Measurements from ENCODE around the gene S100A8.
"Not testable (repeated sequence)": the region's sequence is repeated elsewhere in the genome, so short reads cannot be mapped to it uniquely, and the experiment has no call there.

The S100A8 gene

DNA sequence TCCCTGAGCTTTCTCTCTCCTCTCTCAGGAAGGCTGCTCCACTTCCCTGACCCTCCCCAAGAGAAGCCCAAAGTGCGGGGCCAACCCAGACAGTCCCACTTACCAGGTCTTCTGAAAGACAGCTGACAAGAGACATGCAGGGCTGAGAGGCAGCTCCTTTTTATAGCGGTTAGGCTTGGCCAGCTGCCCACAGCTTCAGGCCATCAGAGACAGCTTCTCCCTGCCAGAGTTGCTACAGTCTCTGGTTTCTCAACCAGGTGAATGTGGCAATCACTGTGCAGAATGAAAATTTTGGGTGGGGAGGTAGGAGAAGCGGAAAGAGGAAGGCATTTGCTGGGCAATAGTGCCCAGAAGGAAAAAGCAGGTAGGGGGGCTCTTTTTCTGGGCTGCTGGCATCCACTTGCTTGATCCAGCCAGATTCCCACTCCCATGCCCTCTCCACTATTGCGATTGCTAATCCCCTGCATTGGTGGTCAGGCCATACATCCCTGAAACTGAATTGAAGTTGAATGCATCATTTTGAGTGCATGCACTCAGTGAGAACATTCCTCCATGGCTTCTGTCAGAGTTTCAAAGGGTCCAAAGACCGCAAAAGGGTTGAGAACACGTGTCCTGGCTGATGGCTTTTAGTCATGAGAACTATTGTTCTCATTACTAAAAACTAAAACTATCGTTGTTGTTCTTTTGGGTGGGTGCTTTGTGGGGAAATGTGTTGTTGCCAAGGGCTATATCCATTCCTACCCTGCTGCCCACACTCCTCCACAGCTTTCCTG, at the start of gene S100A8:
S100A8 (minus strand) TSS at position 136 of the 773 bp plus-strand sequence. CDS start 538 bp downstream, outside the sequence.
- DNase-seq = no peak

DNA sequence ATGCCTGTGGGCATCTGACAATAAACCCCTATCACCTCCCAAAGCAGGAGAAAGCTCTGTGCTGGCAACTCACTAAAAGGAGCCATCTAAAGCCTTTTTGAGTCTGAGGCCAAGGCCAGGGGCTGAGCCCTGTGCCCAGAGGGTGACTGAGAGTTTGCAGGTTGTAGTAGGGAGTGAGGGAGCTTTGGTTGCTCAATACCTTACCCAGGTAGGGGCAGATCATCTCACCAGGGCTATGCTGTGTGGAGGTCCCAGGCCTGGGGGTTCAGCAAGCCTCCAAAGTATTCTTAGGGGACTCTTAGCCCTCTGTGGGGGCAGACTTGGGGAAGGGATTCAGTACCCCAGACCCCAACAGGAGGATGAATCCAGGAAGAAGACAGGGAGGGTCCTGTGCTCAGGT, 48.4 kb upstream of the S100A8 start:
- DNase-seq = no peak

DNA sequence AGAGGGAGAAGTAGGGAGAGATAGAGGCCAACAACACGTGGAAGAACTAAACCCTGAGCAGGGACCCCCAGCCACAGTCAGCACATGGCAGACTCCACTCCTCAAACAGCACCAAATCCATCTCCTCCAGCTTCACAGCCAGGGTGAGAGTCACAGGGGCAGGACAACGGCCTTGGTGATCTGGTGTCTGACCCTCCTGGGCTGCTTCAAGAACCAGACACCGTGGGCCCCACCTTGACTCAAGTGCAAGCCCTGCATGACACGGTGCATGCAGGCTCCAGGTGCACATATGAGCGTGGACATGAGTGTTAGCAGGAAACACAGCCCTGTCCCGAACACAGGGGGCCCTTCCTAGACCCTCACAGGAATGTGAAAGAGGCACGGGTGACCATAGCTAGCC, 47.7 kb upstream of the S100A8 start:
- DNase-seq = no peak

GRCh38 chr1:153437236-153437635, 46.4 kb upstream of the S100A8 start:
- DNase-seq = no peak

DNA sequence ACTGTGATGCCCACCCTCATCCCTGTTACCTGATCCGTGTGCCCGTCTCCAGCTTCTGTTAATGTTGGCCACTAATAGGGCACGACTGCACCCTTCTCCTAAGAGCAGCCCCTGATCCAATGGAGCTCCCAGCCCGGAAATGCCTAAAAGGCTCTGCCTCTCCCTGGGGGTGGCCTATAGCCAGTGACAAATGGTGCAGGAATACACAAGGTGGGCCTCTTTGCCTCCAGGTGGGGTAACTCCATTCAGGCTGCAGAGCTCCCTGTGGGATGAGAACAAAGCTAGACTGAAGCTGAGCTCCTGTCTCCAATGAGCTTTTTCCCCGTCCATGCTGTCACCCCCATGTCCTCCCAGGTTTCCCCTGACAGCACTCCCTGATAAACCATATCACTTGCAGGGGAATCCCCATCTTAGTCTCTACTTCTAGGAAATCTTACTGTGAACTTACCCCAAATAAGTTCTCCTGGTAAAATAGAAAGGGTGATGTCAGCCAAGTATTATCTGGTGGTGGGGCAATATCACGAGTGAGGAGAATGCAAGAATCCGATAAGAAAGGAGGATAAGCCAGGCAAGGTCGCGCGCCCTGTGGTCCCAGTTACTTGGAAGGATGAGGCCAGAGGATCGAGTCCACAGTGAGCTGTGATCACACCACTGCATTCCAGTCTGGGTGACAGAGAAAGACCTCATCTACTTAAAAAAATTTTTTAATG, 44.0 kb upstream of the S100A8 start:
- DNase-seq = no peak

DNA sequence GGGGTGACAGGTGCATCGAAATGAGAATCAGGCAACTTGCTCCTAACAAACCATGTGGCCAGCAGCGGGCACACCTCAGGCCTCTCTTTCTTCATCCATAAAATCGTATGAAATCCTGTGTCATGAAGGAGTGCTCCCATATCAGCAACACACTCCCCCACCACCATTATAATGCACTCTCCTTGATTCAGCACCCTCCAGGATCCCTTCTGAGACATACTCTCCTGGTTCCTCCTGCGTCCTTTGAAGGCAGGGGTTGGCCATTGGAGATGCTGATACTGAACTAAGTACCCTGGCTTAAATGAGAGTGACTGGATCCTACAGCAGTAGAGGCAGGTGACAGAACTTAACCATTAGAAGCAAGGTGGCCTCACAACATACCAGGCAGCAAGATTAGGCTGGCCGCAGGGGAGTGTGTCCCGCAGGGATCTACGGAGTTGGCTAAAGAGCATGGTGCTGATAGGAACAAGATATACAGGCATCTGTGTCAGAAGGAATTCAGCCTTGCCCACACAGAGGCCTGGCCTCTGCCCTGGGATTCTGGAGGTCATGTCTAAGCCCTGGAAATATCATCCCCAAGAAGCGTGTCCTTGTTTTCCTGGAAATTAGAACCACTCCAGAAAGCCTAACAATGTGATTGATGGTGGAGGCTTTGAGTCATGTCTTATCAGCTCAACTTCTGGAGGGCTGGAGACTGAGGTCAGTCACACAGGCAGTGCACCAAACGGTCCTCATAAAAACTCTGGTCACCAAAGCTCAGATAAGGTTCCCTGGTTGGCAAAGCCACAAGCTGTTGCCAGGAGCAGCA, 42.2 kb upstream of the S100A8 start:
- DNase-seq = no peak

DNA sequence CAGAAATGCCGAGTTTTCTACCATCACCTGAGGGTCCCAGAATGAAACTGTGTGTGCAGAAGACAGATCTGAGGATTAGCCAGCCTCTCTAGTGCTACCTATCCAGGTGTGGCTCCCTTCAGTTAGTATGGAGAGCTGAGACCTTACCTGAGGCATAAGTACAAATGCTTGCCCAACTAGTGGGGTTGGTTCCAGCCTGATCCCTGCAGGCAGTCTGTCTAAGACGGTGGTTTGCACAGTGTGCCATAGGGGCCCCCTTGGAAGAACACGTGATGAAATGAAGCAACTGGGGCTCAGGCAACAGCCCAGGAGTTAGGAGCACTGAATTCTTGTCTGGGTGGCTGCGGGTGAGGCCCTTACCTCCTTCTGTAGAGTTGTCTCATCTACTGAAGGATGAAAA, 41.1 kb upstream of the S100A8 start:
- DNase-seq = no peak

DNA sequence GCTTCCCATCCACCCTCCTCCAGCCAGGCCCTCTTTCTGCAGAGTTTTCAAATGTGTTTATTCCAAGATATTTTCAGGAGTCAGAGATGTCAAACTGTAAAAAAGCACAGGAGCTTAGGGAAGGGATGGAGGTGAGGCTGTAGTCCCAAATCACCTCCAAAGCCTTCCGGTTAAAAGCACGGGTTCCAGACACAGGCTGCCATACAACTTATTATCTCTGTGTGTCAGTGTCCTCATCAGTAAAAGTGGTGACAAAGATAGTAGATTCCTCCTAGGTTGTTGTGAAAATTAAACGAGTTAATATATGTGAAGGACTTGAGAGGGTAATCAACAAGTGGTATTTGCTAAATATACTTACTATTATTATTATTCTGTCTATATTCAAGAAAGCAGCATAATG, 40.6 kb upstream of the S100A8 start:
- no peak for DNase-seq

GRCh38 chr1:153431002-153431401, 40.1 kb upstream of the S100A8 start:
- no peak for DNase-seq

GRCh38 chr1:153430561-153430960, 39.7 kb upstream of the S100A8 start:
- no peak for DNase-seq

DNA sequence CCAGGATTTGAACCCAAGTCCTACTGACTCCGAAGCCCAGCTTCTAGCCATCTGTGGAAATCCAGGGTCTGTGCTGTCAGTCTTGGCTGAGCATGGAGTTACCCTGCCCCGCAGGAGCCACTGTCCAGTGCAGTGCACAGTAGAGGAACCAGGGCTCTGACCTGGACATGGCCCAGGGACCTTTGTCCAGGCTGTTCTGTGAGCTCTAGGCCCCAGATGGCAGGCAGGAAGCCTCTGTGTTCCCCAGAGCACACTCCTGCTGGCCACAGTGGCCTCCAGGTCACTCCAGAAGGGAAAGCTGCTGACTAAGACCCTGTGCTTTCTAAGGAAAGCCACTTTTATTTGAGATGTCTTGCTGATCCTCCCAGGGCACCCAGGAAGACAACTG, 39.3 kb upstream of the S100A8 start:
- no peak for DNase-seq

- DNase-seq = no peak
Measured at GRCh38 chr1:153429266-153430165, 38.6 kb upstream of the S100A8 start.

DNA sequence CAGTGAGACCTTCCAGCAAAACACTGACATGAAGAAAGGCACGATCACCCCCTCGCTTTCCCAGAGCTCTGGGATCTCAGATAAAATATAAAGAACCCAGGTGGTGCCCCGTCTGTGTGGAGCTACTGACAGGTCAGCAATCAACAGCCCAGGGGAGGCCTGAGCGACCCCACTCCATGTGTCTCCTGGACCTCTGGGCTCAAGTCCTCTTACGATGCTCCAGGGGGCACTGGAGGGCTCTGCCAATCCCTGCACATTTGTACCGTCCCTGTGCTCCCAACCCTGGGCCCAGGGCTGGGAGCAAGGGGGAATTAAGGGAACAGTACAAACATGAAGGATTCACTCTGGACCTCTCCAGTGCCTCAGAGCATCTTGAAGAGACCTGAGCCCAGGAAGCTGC, 37.9 kb upstream of the S100A8 start:
- DNase-seq = no peak

GRCh38 chr1:153428073-153428638, 37.3 kb upstream of the S100A8 start:
- no peak for DNase-seq

- no peak for DNase-seq
Measured at GRCh38 chr1:153426809-153427208, 35.9 kb upstream of the S100A8 start.

GRCh38 chr1:153422450-153423068, 31.7 kb upstream of the S100A8 start:
- DNase-seq = peak; percentile 60

DNA sequence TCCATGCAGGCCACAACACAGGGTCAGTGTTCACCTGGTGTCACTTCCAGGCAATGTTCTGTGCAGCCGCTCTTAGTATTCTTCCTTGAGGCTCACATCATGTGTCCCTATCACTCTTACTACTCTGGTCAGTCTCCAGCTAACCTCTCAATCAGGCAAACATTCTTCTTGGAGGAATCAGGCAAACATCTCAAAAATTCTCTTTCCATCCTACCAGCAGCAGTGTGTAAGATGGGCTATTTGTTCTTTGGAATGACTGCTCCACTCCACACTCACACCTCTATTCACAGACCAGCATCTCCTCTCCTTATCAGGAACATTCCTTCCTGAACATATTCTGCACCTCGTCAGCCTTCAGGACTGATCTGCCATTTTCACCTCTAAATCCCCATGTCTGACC, 29.4 kb upstream of the S100A8 start:
- no peak for DNase-seq

DNA sequence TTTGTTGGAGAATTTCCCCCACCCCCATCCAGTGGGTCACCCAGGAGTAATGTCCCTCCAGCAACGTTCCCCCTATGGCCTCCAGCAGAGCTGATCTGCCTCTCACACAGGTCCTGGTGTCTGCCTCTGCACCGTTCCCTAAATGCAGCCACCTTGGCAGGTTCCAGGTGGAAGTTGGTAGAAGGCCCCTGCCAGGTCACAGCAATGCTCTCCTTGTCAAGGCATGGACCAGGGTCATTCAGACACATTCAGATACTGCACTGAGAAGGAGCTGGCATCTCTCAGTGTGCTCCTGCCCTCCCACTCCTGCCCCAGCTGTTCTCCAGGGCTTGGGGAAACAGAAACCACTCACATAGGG, 28.5 kb upstream of the S100A8 start:
- DNase-seq = not testable (repeated sequence)

- not testable (repeated sequence) for DNase-seq
Measured at GRCh38 chr1:153418758-153419435, 28.0 kb upstream of the S100A8 start.

DNA sequence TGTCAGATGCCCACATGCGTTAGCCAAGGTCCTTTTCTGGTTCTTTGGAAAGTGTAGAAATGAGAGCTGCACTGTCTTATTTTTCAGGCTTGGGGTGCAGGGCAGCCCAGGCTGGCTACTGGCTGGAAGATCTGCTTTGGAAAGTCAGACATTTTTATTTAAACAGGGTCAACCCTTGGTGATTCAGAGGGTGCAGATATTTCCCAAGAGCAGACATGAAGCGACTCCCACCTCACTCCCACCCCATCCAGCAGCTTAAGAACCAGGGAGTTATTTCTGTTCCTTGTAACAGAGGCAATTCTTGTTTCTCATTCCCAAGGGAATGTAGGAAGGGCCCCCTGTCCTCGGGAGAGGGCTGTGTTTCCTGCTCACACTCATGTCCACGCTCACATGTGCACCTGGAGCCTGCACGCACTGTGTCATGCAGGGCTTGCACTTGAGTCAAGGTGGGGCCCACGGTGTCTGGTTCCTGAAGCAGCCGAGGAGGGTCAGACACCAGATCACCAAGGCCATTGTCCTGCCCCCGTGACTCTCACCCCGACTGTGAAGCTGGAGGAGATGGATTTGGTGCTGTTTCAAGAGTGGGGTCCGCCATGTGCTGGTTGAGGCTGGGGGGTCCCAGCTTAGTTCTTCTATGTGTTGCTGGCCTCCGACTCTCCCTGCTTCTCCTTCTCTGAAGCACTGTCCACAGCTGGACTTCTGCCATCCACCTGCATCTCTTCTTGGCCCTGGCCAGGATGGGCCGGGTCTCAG, 26.4 kb upstream of the S100A8 start:
- DNase-seq = no peak

Measured in CD4-positive, alpha-beta T cell treated with Interleukin-10 for 1 hour (primary cell).